HPDE6-E6E7 (cell line): ENCODE results near the gene LILRB3.
A peak's percentile ranks its signal among the peaks of the same experiment; 100 is the strongest.
"Not testable (repeated sequence)": the region's sequence is repeated elsewhere in the genome, so short reads cannot be mapped to it uniquely, and the experiment has no call there.

Experiments used
- DNase-seq: peaks from one replicate; pipeline ENCODE4 v3.0.0; 2011; ENCODE audit warnings: missing footprints; ENCODE audit errors: extremely low spot score

Gene LILRB3

GRCh38 chr19:54211235-54211634 lies 11.6 kb downstream of the LILRB3 start:
- DNase-seq, result no peak

- peak; percentile 87 for DNase-seq
Observed at GRCh38 chr19:54209811-54210494, 12.9 kb downstream of the LILRB3 start.

- no peak for DNase-seq
Observed at GRCh38 chr19:54209058-54209810, 13.6 kb downstream of the LILRB3 start.

GRCh38 chr19:54208784-54209057 lies 14.1 kb downstream of the LILRB3 start:
- DNase-seq, result no peak

GRCh38 chr19:54207983-54208783 lies 14.6 kb downstream of the LILRB3 start:
- DNase-seq, result no peak

- no peak for DNase-seq
Observed at GRCh38 chr19:54207676-54207982, 15.2 kb downstream of the LILRB3 start.

GRCh38 chr19:54207193-54207592 lies 15.6 kb downstream of the LILRB3 start:
- not testable (repeated sequence) for DNase-seq

GRCh38 chr19:54206831-54207177 lies 16.0 kb downstream of the LILRB3 start:
- DNase-seq, result no peak

- DNase-seq, result no peak
Observed at GRCh38 chr19:54206030-54206830, 16.6 kb downstream of the LILRB3 start.

GRCh38 chr19:54204767-54205468 lies 17.9 kb downstream of the LILRB3 start:
- no peak for DNase-seq

GRCh38 chr19:54203151-54203611 lies 19.6 kb downstream of the LILRB3 start:
- no peak for DNase-seq

GRCh38 chr19:54201980-54202379 lies 20.8 kb downstream of the LILRB3 start:
- no peak for DNase-seq

- no peak for DNase-seq
Observed at GRCh38 chr19:54201172-54201701, 21.6 kb downstream of the LILRB3 start.

GRCh38 chr19:54199401-54199800 lies 23.4 kb downstream of the LILRB3 start:
- DNase-seq, result no peak

- DNase-seq, result no peak
Observed at GRCh38 chr19:54197121-54197520, 25.7 kb downstream of the LILRB3 start.

- no peak for DNase-seq
Observed at GRCh38 chr19:54196536-54196935, 26.3 kb downstream of the LILRB3 start.

GRCh38 chr19:54194463-54194862 lies 28.3 kb downstream of the LILRB3 start:
- not testable (repeated sequence) for DNase-seq

- DNase-seq, result no peak
Observed at GRCh38 chr19:54193011-54193410, 29.8 kb downstream of the LILRB3 start.

- no peak for DNase-seq
Observed at GRCh38 chr19:54191811-54192453, 30.9 kb downstream of the LILRB3 start.

GRCh38 chr19:54191011-54191810 lies 31.6 kb downstream of the LILRB3 start, which contains the start of gene TSEN34:
TSS of gene TSEN34 (plus strand) at chr19:54191308. CDS start at chr19:54191365, 57 bp downstream.
- no peak for DNase-seq
